ENCODE results near the gene CCDC61. TPM values are rescaled to one million over a fixed set of nuclear protein-coding genes. Genes with fewer than 3 reads are reported as not detected.

CCDC61 gene
- total RNA-seq, 2 experiments from 2014 or later: 14.2 to 20.1 TPM

GRCh38 chr19:46035546-46035945 lies 40.3 kb downstream of the CCDC61 start:
- Histone ChIP-seq H3K9me2 (ENCODE audit: insufficient read depth, low read length) (no peaks in the 10 kb centered on the region), H4K20me1 (ENCODE audit: insufficient read depth, low read length) (no peaks in the 10 kb centered on the region), H3K9me3 (ENCODE audit: low read length) (no peaks in the 10 kb centered on the region), H3K27ac (ENCODE audit: low read depth, low read length, poor library complexity, severe bottlenecking) (no peak overlapping the region), H3K36me3 (ENCODE audit: insufficient read depth, low read length) (no peaks in the 10 kb centered on the region; the same call in 1 of the 2 replicates), H3K4me2 (ENCODE audit: low read length) (no peak overlapping the region), H3K4me1 (ENCODE audit: insufficient read depth, low read length, poor library complexity, severe bottlenecking) (no peaks in the 10 kb centered on the region), H2AFZ (ENCODE audit: low read length) (no peak overlapping the region), H3K79me2 (ENCODE audit: insufficient read depth, low read depth, low read length) (no peaks in the 10 kb centered on the region), H3K4me3 (ENCODE audit: low read depth, low read length, poor library complexity, severe bottlenecking) (no peak overlapping the region)
- POLR2A ChIA-PET: no interaction called here
- intact Hi-C loops (cut with micrococcal nuclease; ENCODE audit: unreplicated experiment): no loop called here
- no peak for DNase-seq (ENCODE audit: low spot score)
- CTCF ChIA-PET (ENCODE audit: unreplicated experiment): no interaction called here
- BruUV-seq (replicated peaks): no TSS peak
- TF ChIP-seq, protein P1, sequence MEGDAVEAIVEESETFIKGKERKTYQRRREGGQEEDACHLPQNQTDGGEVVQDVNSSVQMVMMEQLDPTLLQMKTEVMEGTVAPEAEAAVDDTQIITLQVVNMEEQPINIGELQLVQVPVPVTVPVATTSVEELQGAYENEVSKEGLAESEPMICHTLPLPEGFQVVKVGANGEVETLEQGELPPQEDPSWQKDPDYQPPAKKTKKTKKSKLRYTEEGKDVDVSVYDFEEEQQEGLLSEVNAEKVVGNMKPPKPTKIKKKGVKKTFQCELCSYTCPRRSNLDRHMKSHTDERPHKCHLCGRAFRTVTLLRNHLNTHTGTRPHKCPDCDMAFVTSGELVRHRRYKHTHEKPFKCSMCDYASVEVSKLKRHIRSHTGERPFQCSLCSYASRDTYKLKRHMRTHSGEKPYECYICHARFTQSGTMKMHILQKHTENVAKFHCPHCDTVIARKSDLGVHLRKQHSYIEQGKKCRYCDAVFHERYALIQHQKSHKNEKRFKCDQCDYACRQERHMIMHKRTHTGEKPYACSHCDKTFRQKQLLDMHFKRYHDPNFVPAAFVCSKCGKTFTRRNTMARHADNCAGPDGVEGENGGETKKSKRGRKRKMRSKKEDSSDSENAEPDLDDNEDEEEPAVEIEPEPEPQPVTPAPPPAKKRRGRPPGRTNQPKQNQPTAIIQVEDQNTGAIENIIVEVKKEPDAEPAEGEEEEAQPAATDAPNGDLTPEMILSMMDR (conservative IDR thresholded peaks at IDR 0.05; ENCODE audit: low read length): no peak
- no peak for TF ChIP-seq EZH2phosphoT487 (IDR thresholded peaks at IDR 0.05; ENCODE audit: borderline replicate concordance, low read depth, low read length)

- TF ChIP-seq, protein P1 (conservative IDR thresholded peaks at IDR 0.05; ENCODE audit: low read length): no peak
- TF ChIP-seq EZH2phosphoT487 (IDR thresholded peaks at IDR 0.05; ENCODE audit: borderline replicate concordance, low read depth, low read length): no peak
- H3K4me1 ChIP-seq (ENCODE audit: insufficient read depth, low read length, poor library complexity, severe bottlenecking): no peaks in the 10 kb centered on the region
- ChIA-PET CTCF (ENCODE audit: unreplicated experiment) (no interaction called here), POLR2A (no interaction called here)
- H3K9me2 ChIP-seq (ENCODE audit: insufficient read depth, low read length): no peaks in the 10 kb centered on the region
- no peaks in the 10 kb centered on the region; the same call in 1 of the 2 replicates for H3K36me3 ChIP-seq (ENCODE audit: insufficient read depth, low read length)
- H3K4me3 ChIP-seq (ENCODE audit: low read depth, low read length, poor library complexity, severe bottlenecking): no peak overlapping the region
- H2AFZ ChIP-seq (ENCODE audit: low read length): no peak overlapping the region
- no peak overlapping the region for H3K27ac ChIP-seq (ENCODE audit: low read depth, low read length, poor library complexity, severe bottlenecking)
- H4K20me1 ChIP-seq (ENCODE audit: insufficient read depth, low read length): no peaks in the 10 kb centered on the region
- no TSS peak for BruUV-seq (replicated peaks)
- no peaks in the 10 kb centered on the region for H3K79me2 ChIP-seq (ENCODE audit: insufficient read depth, low read depth, low read length)
- H3K9me3 ChIP-seq (ENCODE audit: low read length): no peaks in the 10 kb centered on the region
- DNase-seq (ENCODE audit: low spot score): no peak
- intact Hi-C loops (cut with micrococcal nuclease; ENCODE audit: unreplicated experiment): no loop called here
- H3K4me2 ChIP-seq (ENCODE audit: low read length): no peak overlapping the region
Observed at GRCh38 chr19:46035986-46036743, 40.9 kb downstream of the CCDC61 start.

DNA sequence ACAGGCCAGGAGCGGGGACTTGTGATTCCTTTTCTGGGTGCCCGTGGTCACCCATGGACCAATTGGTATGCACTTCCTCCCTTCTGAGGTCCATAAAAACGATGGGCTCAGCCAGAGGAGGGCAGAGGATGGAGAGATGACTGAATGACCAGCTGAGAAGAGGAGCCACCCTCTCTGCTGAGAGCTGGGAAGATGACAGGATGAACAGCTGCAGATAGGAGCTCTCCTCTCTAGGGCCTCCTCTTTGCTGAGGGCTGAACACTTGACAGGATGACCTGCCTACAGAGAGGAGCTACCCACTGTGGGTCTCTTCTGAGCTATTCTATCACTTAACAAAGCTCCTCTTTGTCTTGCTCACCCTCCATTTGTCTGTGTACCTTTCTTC lies 41.5 kb downstream of the CCDC61 start:
- H3K4me1 ChIP-seq (ENCODE audit: insufficient read depth, low read length, poor library complexity, severe bottlenecking): no peaks in the 10 kb centered on the region
- H3K79me2 ChIP-seq (ENCODE audit: insufficient read depth, low read depth, low read length): no peaks in the 10 kb centered on the region
- intact Hi-C loops (cut with micrococcal nuclease; ENCODE audit: unreplicated experiment): no loop called here
- H3K27ac ChIP-seq (ENCODE audit: low read depth, low read length, poor library complexity, severe bottlenecking): no peak overlapping the region
- H3K36me3 ChIP-seq (ENCODE audit: insufficient read depth, low read length): no peaks in the 10 kb centered on the region; the same call in 1 of the 2 replicates
- H2AFZ ChIP-seq (ENCODE audit: low read length): no peak overlapping the region
- ChIA-PET POLR2A (no interaction called here), CTCF (ENCODE audit: unreplicated experiment) (no interaction called here)
- no peaks in the 10 kb centered on the region for H3K9me2 ChIP-seq (ENCODE audit: insufficient read depth, low read length)
- BruUV-seq (replicated peaks): no TSS peak
- H3K9me3 ChIP-seq (ENCODE audit: low read length): no peaks in the 10 kb centered on the region
- no peak overlapping the region for H3K4me2 ChIP-seq (ENCODE audit: low read length)
- TF ChIP-seq, protein P1 (conservative IDR thresholded peaks at IDR 0.05; ENCODE audit: low read length): no peak
- TF ChIP-seq EZH2phosphoT487 (IDR thresholded peaks at IDR 0.05; ENCODE audit: borderline replicate concordance, low read depth, low read length): no peak
- no peak for DNase-seq (ENCODE audit: low spot score)
- H4K20me1 ChIP-seq (ENCODE audit: insufficient read depth, low read length): no peaks in the 10 kb centered on the region
- no peak overlapping the region for H3K4me3 ChIP-seq (ENCODE audit: low read depth, low read length, poor library complexity, severe bottlenecking)

All from OCI-LY7 (cell line).